GM12892 (cell line): ENCODE measurements around the gene CD80.

Source experiments
- POLR2A ChIP-seq: IDR thresholded peaks from 2 replicates; pipeline ENCODE4 v1.6.1; 2011; ENCODE audit warnings: low read depth, low read length, control low read depth
- POLR2AphosphoS5 ChIP-seq: IDR thresholded peaks from 2 replicates; pipeline ENCODE4 v1.6.1; 2011; ENCODE audit warnings: low read depth, low read length, control low read depth

DNA sequence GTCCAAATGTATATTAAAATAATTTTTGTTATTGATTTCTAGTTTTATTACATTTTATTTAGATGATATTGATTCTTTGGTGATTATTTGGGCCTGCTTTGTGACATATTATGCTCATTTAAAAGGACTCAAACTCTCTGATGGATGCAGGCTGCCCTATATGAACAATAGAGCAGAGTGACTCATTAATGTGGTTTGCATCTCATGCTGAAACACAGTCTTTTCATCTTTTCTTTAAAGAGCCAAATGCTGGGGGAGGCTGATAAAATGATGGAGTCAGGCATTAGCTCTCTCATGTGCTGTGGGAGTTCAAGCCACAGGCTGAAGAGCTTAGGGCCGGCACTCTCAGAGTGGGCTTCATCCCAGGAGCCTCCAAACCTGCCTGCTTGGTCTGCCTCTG is 45.5 kb upstream of the CD80 start:
- TF ChIP-seq POLR2A (no peak), POLR2AphosphoS5 (no peak)
